Measurements from ENCODE around the gene TLDC2.
"Not testable (repeated sequence)": the region's sequence is repeated elsewhere in the genome, so short reads cannot be mapped to it uniquely, and the experiment has no call there.

The TLDC2 gene

GRCh38 chr20:36916199-36916598 is 40.3 kb downstream of the TLDC2 start:
- DNase-seq, result no peak

GRCh38 chr20:36917240-36917639 is 41.3 kb downstream of the TLDC2 start:
- DNase-seq, result no peak

GRCh38 chr20:36917943-36918342 is 42.0 kb downstream of the TLDC2 start:
- DNase-seq, result no peak

- DNase-seq, result peak; percentile 57 to 69
Measured at GRCh38 chr20:36919715-36920333, 43.9 kb downstream of the TLDC2 start.

- DNase-seq, result no peak
Measured at GRCh38 chr20:36920334-36920730, 44.4 kb downstream of the TLDC2 start.

GRCh38 chr20:36924167-36925045 is 48.5 kb downstream of the TLDC2 start:
- DNase-seq, result no peak

GRCh38 chr20:36925234-36925633 is 49.3 kb downstream of the TLDC2 start:
- no peak for DNase-seq

- no peak for DNase-seq
Measured at GRCh38 chr20:36926653-36927200, 50.8 kb downstream of the TLDC2 start.

- no peak for DNase-seq
Measured at GRCh38 chr20:36927704-36928103, 51.8 kb downstream of the TLDC2 start.

GRCh38 chr20:36929290-36929689 is 53.4 kb downstream of the TLDC2 start:
- DNase-seq, result no peak

GRCh38 chr20:36929691-36930090 is 53.8 kb downstream of the TLDC2 start:
- DNase-seq, result no peak

- DNase-seq, result not testable (repeated sequence)
Measured at GRCh38 chr20:36932067-36932466, 56.1 kb downstream of the TLDC2 start.

GRCh38 chr20:36932476-36933426 is 56.8 kb downstream of the TLDC2 start:
- no peak for DNase-seq

GRCh38 chr20:36933571-36933970 is 57.6 kb downstream of the TLDC2 start:
- not testable (repeated sequence) for DNase-seq

- DNase-seq, result no peak
Measured at GRCh38 chr20:36936341-36936740, 60.4 kb downstream of the TLDC2 start.

- DNase-seq, result not testable (repeated sequence)
Measured at GRCh38 chr20:36936761-36937401, 60.9 kb downstream of the TLDC2 start.

- DNase-seq, result no peak
Measured at GRCh38 chr20:36937402-36937770, 61.4 kb downstream of the TLDC2 start.

GRCh38 chr20:36941401-36941835 is 65.5 kb downstream of the TLDC2 start:
- DNase-seq, result no peak

All from NCI-H446 (cell line).